CD14-positive monocyte (primary cell): ENCODE measurements around the gene MRLN. TPM values are rescaled to one million over a fixed set of nuclear protein-coding genes. Genes with fewer than 3 reads are reported as not detected.

ENCODE experiments used
- DNase-seq, 3 donors: peaks; one replicate each; pipeline ENCODE4 v3.0.0-alpha.2; 2011 to 2022
- H2AFZ ChIP-seq: 2 replicates; pipeline ENCODE4 v1.6.0; 2012; ENCODE audit warnings: mild to moderate bottlenecking, low read depth, low read length, inconsistent platforms; ENCODE audit not compliant: insufficient read depth, poor library complexity, severe bottlenecking
- H3K27ac ChIP-seq, 2 donors: 1 replicate in 1 of 2; 2 replicates in 1 of 2; pipeline ENCODE4 v1.5.1; 2012 to 2013; ENCODE audit warnings: low read length in 2 of 2, control low read depth in 1 of 2, inconsistent platforms in 1 of 2, low read depth in 1 of 2, mild to moderate bottlenecking in 1 of 2
- H3K27me3 ChIP-seq, 2 donors: one replicate each; pipeline versions ENCODE4 v1.6.0 to v1.6.1; 2011 to 2013; ENCODE audit warnings: low read length in 2 of 2; ENCODE audit not compliant: control insufficient read depth in 2 of 2, insufficient read depth in 2 of 2
- H3K36me3 ChIP-seq, 2 donors: replicated peaks in 1 of 2; 1 replicate in 1 of 2; 2 replicates in 1 of 2; pipeline versions ENCODE4 v1.5.1 to v1.6.1; 2012 to 2013; ENCODE audit warnings: low read length in 2 of 2, control low read depth in 1 of 2, inconsistent platforms in 1 of 2, mild to moderate bottlenecking in 1 of 2; ENCODE audit not compliant: insufficient read depth in 2 of 2, control insufficient read depth in 1 of 2
- H3K4me1 ChIP-seq, 2 donors: 1 replicate in 1 of 2; 2 replicates in 1 of 2; pipeline versions ENCODE4 v1.5.1 to v1.6.1; 2012 to 2013; ENCODE audit warnings: low read length in 2 of 2, control low read depth in 1 of 2, inconsistent platforms in 1 of 2, mild to moderate bottlenecking in 1 of 2, moderate library complexity in 1 of 2; ENCODE audit not compliant: insufficient read depth in 2 of 2, control insufficient read depth in 1 of 2
- H3K4me2 ChIP-seq: replicated peaks from 2 replicates; pipeline ENCODE3; 2012; ENCODE audit warnings: low read length, moderate library complexity, mild to moderate bottlenecking; ENCODE audit not compliant: poor library complexity, severe bottlenecking; ENCODE audit errors: extremely low read depth
- H3K4me3 ChIP-seq, 3 experiments: fragments of 200-600 bp in 1 of 3; sonication (generic) in 1 of 3; replicated peaks in 1 of 3; 1 replicate in 2 of 3; 2 replicates in 1 of 3; pipeline ENCODE4 v1.5.1; 2011 to 2013; ENCODE audit warnings: low read length in 3 of 3, mild to moderate bottlenecking in 3 of 3, control low read depth in 2 of 3, low read depth in 2 of 3, inconsistent platforms in 1 of 3, moderate library complexity in 1 of 3
- H3K79me2 ChIP-seq: 2 replicates; pipeline ENCODE4 v1.6.0; 2012; ENCODE audit warnings: mild to moderate bottlenecking, control low read depth, inconsistent platforms, low read length, moderate library complexity; ENCODE audit not compliant: insufficient read depth
- H3K9ac ChIP-seq: 2 replicates; pipeline ENCODE4 v1.6.0; 2017; ENCODE audit warnings: low read length, mild to moderate bottlenecking; ENCODE audit not compliant: insufficient read depth, poor library complexity, severe bottlenecking
- H3K9me3 ChIP-seq, 2 donors: replicated peaks in 1 of 2; 1 replicate in 1 of 2; 2 replicates in 1 of 2; pipeline versions ENCODE4 v1.5.1 to v1.6.1; 2012 to 2013; ENCODE audit warnings: low read length in 2 of 2, control low read depth in 1 of 2; ENCODE audit not compliant: control insufficient read depth in 1 of 2, insufficient read depth in 1 of 2
- H4K20me1 ChIP-seq: 2 replicates; pipeline ENCODE4 v1.6.0; 2012; ENCODE audit warnings: mild to moderate bottlenecking, low read length, control low read depth, moderate library complexity; ENCODE audit not compliant: insufficient read depth
- H3K27ac Mint-ChIP-seq, 7 donors: one replicate each; pipeline ENCODE4 v1.8.0; 2020; ENCODE audit warnings: mild to moderate bottlenecking in 7 of 7, mixed read lengths in 7 of 7, moderate library complexity in 6 of 7, inconsistent platforms in 2 of 7
- H3K27me3 Mint-ChIP-seq, 3 donors: one replicate each; pipeline ENCODE4 v1.8.0; 2021 to 2022; ENCODE audit warnings: low read depth in 3 of 3, mild to moderate bottlenecking in 3 of 3, mixed read lengths in 3 of 3, moderate library complexity in 3 of 3, inconsistent platforms in 1 of 3
- H3K36me3 Mint-ChIP-seq, 2 donors: one replicate each; pipeline ENCODE4 v1.8.0; 2020; ENCODE audit warnings: mixed read lengths in 2 of 2, inconsistent platforms in 1 of 2, mild to moderate bottlenecking in 1 of 2
- H3K4me1 Mint-ChIP-seq: one replicate; pipeline ENCODE4 v1.8.0; 2020; ENCODE audit warnings: mild to moderate bottlenecking, mixed read lengths
- H3K4me3 Mint-ChIP-seq, 2 donors: one replicate each; pipeline ENCODE4 v1.8.0; 2020; ENCODE audit warnings: mild to moderate bottlenecking in 2 of 2, mixed read lengths in 2 of 2, moderate library complexity in 1 of 2
- H3K9me3 Mint-ChIP-seq, 7 donors: one replicate each; pipeline ENCODE4 v1.8.0; 2020 to 2022; ENCODE audit warnings: mixed read lengths in 7 of 7, mild to moderate bottlenecking in 6 of 7, moderate library complexity in 6 of 7, inconsistent platforms in 2 of 7
- CTCF ChIP-seq: fragments of 200-600 bp; IDR thresholded peaks from one replicate; pipeline ENCODE4 v1.8.0; 2022; ENCODE audit warnings: antibody characterized with exemption, mild to moderate bottlenecking
- WGBS: methylation state at CpG from one replicate; pipeline ENCODE4 v1.1.5; 2013; ENCODE audit warnings: missing lambda C conversion rate; ENCODE audit not compliant: insufficient coverage; 5-methylcytosine and 5-hydroxymethylcytosine counted together
- intact Hi-C, 2 donors: fragments of 100-400 bp; cut with micrococcal nuclease; formaldehyde crosslinking; loops; one replicate each; pipeline versions ENCODE4 v1.15.0 to v1.15.1; 2023
- polyA plus RNA-seq, 3 donors: library from polyadenylated mRNA; depleted of rRNA in 1 of 3; unstranded in 2 of 3; stranded (reverse) in 1 of 3; fragments of 300-500 nt in 2 of 3; fragments of >200 nt in 1 of 3; fragmentation: Illumina TruSeq in 2 of 3; gene quantifications; 1 replicate in 2 of 3; 2 replicates in 1 of 3; pipeline ENCODE4 v1.2.3, GENCODE V29; 2012 to 2021

The MRLN gene
- polyA plus RNA-seq, 3 donors = not detected

GRCh38 chr10:59771162-59771807 is 18.0 kb upstream of the MRLN start:
- H2AFZ ChIP-seq = no peak overlapping the region
- peaks cover 3 to 18% of the 10 kb centered on the region in 2 donors for H3K9me3 ChIP-seq
- H3K9me3 Mint-ChIP-seq = peaks cover 8 to 19% (median 13%) of the 10 kb centered on the region in 7 donors
- intact Hi-C loops = no loop called here
- no peaks in the 10 kb centered on the region for H3K36me3 ChIP-seq
- no peak overlapping the region for H3K9ac ChIP-seq
- no peak for DNase-seq
- H3K4me2 ChIP-seq = no peak overlapping the region
- no peak overlapping the region for H3K4me3 Mint-ChIP-seq
- no peaks in the 10 kb centered on the region for H4K20me1 ChIP-seq
- no peaks in the 10 kb centered on the region for H3K79me2 ChIP-seq
- 100% methylated on average over 1 of the region's 7 CpGs for WGBS
- no peak overlapping the region for H3K4me3 ChIP-seq
- no peak for TF ChIP-seq CTCF
- H3K27ac Mint-ChIP-seq = no peak overlapping the region
- no peaks in the 10 kb centered on the region for H3K4me1 Mint-ChIP-seq
- H3K27me3 ChIP-seq = no peaks in the 10 kb centered on the region
- no peaks in the 10 kb centered on the region for H3K4me1 ChIP-seq
- H3K27ac ChIP-seq = no peak overlapping the region
- no peaks in the 10 kb centered on the region for H3K36me3 Mint-ChIP-seq
- peaks cover 0 to 3% (median 2%) of the 10 kb centered on the region in 3 donors for H3K27me3 Mint-ChIP-seq

DNA sequence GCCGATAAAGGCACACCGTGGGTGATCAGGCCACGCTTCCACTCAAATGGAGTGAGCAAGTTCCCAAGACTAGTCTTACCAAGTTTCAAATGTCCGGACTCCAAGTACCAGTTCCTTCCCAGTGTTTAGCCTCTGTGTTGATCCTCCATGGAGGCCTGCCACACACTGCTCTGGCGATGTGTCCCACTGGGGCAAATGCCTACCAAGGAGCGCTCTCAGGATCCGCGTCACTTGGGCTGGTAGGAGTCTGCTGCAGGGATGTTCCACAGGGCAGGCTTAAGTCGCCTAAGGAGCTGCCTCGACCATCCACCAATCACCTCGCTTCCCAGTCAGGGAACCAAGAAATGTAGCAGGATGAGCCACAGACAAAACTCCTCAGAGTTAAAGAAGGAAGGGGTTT is 17.4 kb upstream of the MRLN start:
- intact Hi-C loops = no loop called here
- Histone ChIP-seq H3K9ac (no peak overlapping the region), H3K36me3 (no peaks in the 10 kb centered on the region), H3K9me3 (peaks cover 0 to 18% of the 10 kb centered on the region in 2 donors), H3K27me3 (no peaks in the 10 kb centered on the region), H3K4me1 (no peaks in the 10 kb centered on the region), H3K4me2 (no peak overlapping the region), H3K27ac (no peak overlapping the region), H2AFZ (no peak overlapping the region), H3K79me2 (no peaks in the 10 kb centered on the region), H3K4me3 (no peak overlapping the region), H4K20me1 (no peaks in the 10 kb centered on the region)
- TF ChIP-seq CTCF = no peak
- Mint-ChIP-seq H3K36me3 (no peaks in the 10 kb centered on the region), H3K4me1 (no peaks in the 10 kb centered on the region), H3K9me3 (peaks cover 8 to 18% (median 13%) of the 10 kb centered on the region in 7 donors), H3K27me3 (peaks cover 0 to 3% (median 2%) of the 10 kb centered on the region in 3 donors), H3K4me3 (no peak overlapping the region), H3K27ac (no peak overlapping the region)
- no peak for DNase-seq
- WGBS = over 99% methylated on average over 7 of the region's 11 CpGs
